ENCODE measurements around the gene ABHD2.

ABHD2 gene

DNA sequence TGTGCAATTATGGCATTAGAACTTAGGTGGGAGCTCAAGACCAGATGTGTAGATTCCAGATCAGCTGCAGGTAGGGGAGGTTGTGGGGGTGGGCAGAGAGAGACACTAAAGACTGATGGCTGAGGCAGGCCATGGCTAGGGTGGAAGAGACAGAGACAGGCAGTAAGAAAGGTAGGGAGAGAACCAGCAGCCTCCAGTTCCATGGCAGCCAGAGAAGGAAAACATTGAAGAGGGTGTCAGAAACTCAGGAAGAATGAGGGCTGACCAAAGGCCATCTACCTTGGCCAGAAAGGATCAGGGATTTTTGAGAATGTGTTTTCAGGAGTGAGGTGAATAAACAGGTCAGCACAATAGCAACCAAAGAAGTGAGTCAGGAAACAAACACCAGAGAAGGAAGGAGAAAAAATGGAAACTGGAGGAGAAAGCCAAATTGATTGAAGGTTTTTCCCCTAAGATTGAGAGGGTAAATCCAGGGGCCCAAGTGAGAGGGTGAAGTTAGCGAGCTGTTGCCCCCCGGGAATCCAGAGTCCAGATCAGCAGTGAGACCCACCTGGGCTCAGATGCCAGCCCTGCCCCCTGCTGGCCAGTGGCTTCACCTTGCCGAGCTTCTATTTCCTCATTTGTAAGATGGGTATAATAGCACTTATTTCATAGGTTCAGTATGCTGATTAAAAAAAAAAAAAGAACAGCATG lies 41.0 kb downstream of the ABHD2 start:
- Histone ChIP-seq H2BK5ac (ENCODE audit: low read depth, low read length, poor library complexity) (no peak overlapping the region), H3K23ac (ENCODE audit: low read length) (no peak overlapping the region), H3K4me1 (ENCODE audit: control insufficient read depth in 1 of 2, insufficient read depth in 2 of 2, low read length in 2 of 2) (peaks cover 0 to 2% of the 10 kb centered on the region in 2 experiments), H2AK5ac (ENCODE audit: low read length) (no peak overlapping the region), H3K27me3 (ENCODE audit: insufficient read depth, low read length) (no peaks in the 10 kb centered on the region), H3K4ac (ENCODE audit: low read depth, low read length) (no peak overlapping the region), H3K79me2 (ENCODE audit: control insufficient read depth, insufficient read depth, low read length, poor library complexity) (no peaks in the 10 kb centered on the region), H2BK12ac (ENCODE audit: low read length) (no peak overlapping the region), H3K27ac (ENCODE audit: low read depth, low read length) (no peak overlapping the region), H3K4me3 (ENCODE audit: low read depth, low read length) (no peak overlapping the region), H3K18ac (ENCODE audit: low read length) (peak overlapping the region; percentile 11), H3K14ac (ENCODE audit: low read length) (no peak overlapping the region), H3K79me1 (ENCODE audit: low read length) (no peaks in the 10 kb centered on the region), H2AFZ (ENCODE audit: insufficient read depth, low read length, poor library complexity) (peak overlapping the region; percentile 50), H4K8ac (ENCODE audit: low read depth, low read length) (no peak overlapping the region), H3K9me3 (ENCODE audit: insufficient read depth, low read depth, low read length) (no peaks in the 10 kb centered on the region), H3K9ac (ENCODE audit: low read length) (no peak overlapping the region), H2BK120ac (ENCODE audit: insufficient read depth, low read length, poor library complexity) (no peak overlapping the region), H4K91ac (ENCODE audit: low read depth, low read length) (no peak overlapping the region), H3K4me2 (ENCODE audit: low read length) (no peak overlapping the region), H3K36me3 (ENCODE audit: control insufficient read depth in 1 of 2, insufficient read depth in 2 of 2, low read length in 2 of 2) (no peaks in the 10 kb centered on the region), H4K12ac (ENCODE audit: low read depth, low read length) (no peak overlapping the region)
- no CpG with 5 or more reads among the region's 3 CpGs for WGBS (ENCODE audit: extremely low coverage, insufficient coverage, insufficient read length)
- peak; percentile 43 to 63 for DNase-seq

DNA sequence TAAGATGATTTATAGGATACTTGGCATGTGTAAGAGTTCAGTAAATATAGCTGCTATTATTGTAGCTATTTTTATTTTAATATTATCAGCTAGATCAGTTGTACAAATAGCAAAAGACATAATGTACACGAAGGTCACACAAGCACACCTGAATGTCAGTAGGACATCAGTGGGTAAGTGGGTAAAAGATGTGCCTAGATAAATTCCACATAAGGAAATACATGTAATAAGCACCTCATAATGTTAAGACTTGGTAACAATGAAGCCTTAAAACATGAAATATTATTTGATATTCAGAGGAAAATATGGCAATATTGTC lies 41.5 kb downstream of the ABHD2 start:
- Histone ChIP-seq H2AFZ (ENCODE audit: insufficient read depth, low read length, poor library complexity) (no peak overlapping the region), H3K18ac (ENCODE audit: low read length) (no peak overlapping the region)

DNA sequence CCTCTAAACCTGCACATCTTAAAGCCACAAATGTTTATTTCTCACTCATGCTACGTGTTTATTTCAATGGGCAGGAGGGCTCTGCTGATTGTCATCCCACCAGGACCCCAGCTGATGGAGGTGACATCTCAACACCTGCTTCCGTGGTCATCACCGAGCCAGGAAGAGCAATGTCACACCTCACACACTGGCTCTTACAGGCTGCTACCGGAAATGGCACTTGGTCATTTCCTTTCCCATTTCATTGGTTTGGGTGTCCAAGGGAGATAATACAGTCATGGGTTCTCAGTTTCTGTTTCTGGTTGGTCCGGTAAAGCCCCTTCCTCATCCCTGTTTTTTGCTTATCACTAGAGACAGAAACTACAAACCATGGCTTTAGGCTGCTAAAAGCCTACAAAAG lies 41.9 kb downstream of the ABHD2 start:
- Histone ChIP-seq H3K23ac (ENCODE audit: low read length) (no peak overlapping the region), H3K4me3 (ENCODE audit: low read depth, low read length) (no peak overlapping the region), H3K27ac (ENCODE audit: low read depth, low read length) (no peak overlapping the region), H3K9me3 (ENCODE audit: insufficient read depth, low read depth, low read length) (no peaks in the 10 kb centered on the region), H2BK120ac (ENCODE audit: insufficient read depth, low read length, poor library complexity) (no peak overlapping the region), H3K79me2 (ENCODE audit: control insufficient read depth, insufficient read depth, low read length, poor library complexity) (no peaks in the 10 kb centered on the region), H3K36me3 (ENCODE audit: control insufficient read depth in 1 of 2, insufficient read depth in 2 of 2, low read length in 2 of 2) (no peaks in the 10 kb centered on the region), H4K12ac (ENCODE audit: low read depth, low read length) (no peak overlapping the region), H3K4ac (ENCODE audit: low read depth, low read length) (no peak overlapping the region), H2BK5ac (ENCODE audit: low read depth, low read length, poor library complexity) (no peak overlapping the region), H3K79me1 (ENCODE audit: low read length) (no peaks in the 10 kb centered on the region), H3K9ac (ENCODE audit: low read length) (no peak overlapping the region), H2AFZ (ENCODE audit: insufficient read depth, low read length, poor library complexity) (no peak overlapping the region), H2BK12ac (ENCODE audit: low read length) (no peak overlapping the region), H3K14ac (ENCODE audit: low read length) (no peak overlapping the region), H3K4me1 (ENCODE audit: control insufficient read depth in 1 of 2, insufficient read depth in 2 of 2, low read length in 2 of 2) (peaks cover 0 to 2% of the 10 kb centered on the region in 2 experiments), H4K8ac (ENCODE audit: low read depth, low read length) (no peak overlapping the region), H3K4me2 (ENCODE audit: low read length) (no peak overlapping the region), H3K27me3 (ENCODE audit: insufficient read depth, low read length) (no peaks in the 10 kb centered on the region), H3K18ac (ENCODE audit: low read length) (no peak overlapping the region), H2AK5ac (ENCODE audit: low read length) (no peak overlapping the region), H4K91ac (ENCODE audit: low read depth, low read length) (no peak overlapping the region)
- DNase-seq = no peak
- no CpG with 5 or more reads among the region's 5 CpGs for WGBS (ENCODE audit: extremely low coverage, insufficient coverage, insufficient read length)

More for the DNA sequence above, 41.5 kb downstream of the ABHD2 start:
- no peak overlapping the region for H3K4ac ChIP-seq (ENCODE audit: low read depth, low read length)
- no peaks in the 10 kb centered on the region for H3K79me2 ChIP-seq (ENCODE audit: control insufficient read depth, insufficient read depth, low read length, poor library complexity)
- no peak overlapping the region for H2BK120ac ChIP-seq (ENCODE audit: insufficient read depth, low read length, poor library complexity)
- no peak overlapping the region for H2BK12ac ChIP-seq (ENCODE audit: low read length)
- H3K9me3 ChIP-seq (ENCODE audit: insufficient read depth, low read depth, low read length) = no peaks in the 10 kb centered on the region
- H3K4me3 ChIP-seq (ENCODE audit: low read depth, low read length) = no peak overlapping the region
- H2BK5ac ChIP-seq (ENCODE audit: low read depth, low read length, poor library complexity) = no peak overlapping the region
- no peaks in the 10 kb centered on the region for H3K36me3 ChIP-seq (ENCODE audit: control insufficient read depth in 1 of 2, insufficient read depth in 2 of 2, low read length in 2 of 2)
- H3K4me1 ChIP-seq (ENCODE audit: control insufficient read depth in 1 of 2, insufficient read depth in 2 of 2, low read length in 2 of 2) = peaks cover 0 to 2% of the 10 kb centered on the region in 2 experiments
- no peaks in the 10 kb centered on the region for H3K27me3 ChIP-seq (ENCODE audit: insufficient read depth, low read length)
- no peak for DNase-seq
- H3K4me2 ChIP-seq (ENCODE audit: low read length) = no peak overlapping the region
- H3K23ac ChIP-seq (ENCODE audit: low read length) = no peak overlapping the region
- no peak overlapping the region for H3K14ac ChIP-seq (ENCODE audit: low read length)
- H3K9ac ChIP-seq (ENCODE audit: low read length) = no peak overlapping the region
- H3K79me1 ChIP-seq (ENCODE audit: low read length) = no peaks in the 10 kb centered on the region
- no peak overlapping the region for H2AK5ac ChIP-seq (ENCODE audit: low read length)
- no peak overlapping the region for H4K8ac ChIP-seq (ENCODE audit: low read depth, low read length)
- WGBS (ENCODE audit: extremely low coverage, insufficient coverage, insufficient read length) = no CpG with 5 or more reads among the region's 1 CpG
- H4K91ac ChIP-seq (ENCODE audit: low read depth, low read length) = no peak overlapping the region
- no peak overlapping the region for H4K12ac ChIP-seq (ENCODE audit: low read depth, low read length)
- no peak overlapping the region for H3K27ac ChIP-seq (ENCODE audit: low read depth, low read length)

DNA sequence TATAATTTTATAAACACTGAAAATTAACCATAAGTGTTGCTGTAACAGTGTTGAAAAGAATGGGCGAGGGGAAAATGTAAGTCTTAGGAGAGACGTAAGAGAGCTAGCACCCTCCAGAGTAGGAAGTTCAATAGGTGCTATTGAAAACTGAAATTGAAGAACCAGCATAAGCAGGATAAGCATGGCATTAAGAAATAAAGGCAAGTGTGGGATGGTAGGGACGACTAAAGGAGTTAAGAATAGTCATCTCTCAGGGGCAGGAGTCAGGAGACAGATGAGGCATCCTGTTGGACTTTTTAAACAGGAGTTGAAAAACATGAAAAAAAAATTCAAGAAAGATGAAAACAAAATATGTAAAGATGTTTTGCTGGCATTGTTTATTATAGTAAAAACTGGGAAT lies 43.5 kb downstream of the ABHD2 start:
- Histone ChIP-seq H3K9ac (ENCODE audit: low read length) (no peak overlapping the region), H3K79me2 (ENCODE audit: control insufficient read depth, insufficient read depth, low read length, poor library complexity) (no peaks in the 10 kb centered on the region), H3K4me2 (ENCODE audit: low read length) (no peak overlapping the region), H3K4me3 (ENCODE audit: low read depth, low read length) (no peak overlapping the region), H3K4me1 (ENCODE audit: control insufficient read depth in 1 of 2, insufficient read depth in 2 of 2, low read length in 2 of 2) (peaks cover 0 to 3% of the 10 kb centered on the region in 2 experiments), H2AFZ (ENCODE audit: insufficient read depth, low read length, poor library complexity) (no peak overlapping the region), H2BK12ac (ENCODE audit: low read length) (no peak overlapping the region), H3K27ac (ENCODE audit: low read depth, low read length) (no peak overlapping the region), H2BK5ac (ENCODE audit: low read depth, low read length, poor library complexity) (no peak overlapping the region), H3K27me3 (ENCODE audit: insufficient read depth, low read length) (no peaks in the 10 kb centered on the region), H3K79me1 (ENCODE audit: low read length) (no peaks in the 10 kb centered on the region), H3K4ac (ENCODE audit: low read depth, low read length) (no peak overlapping the region), H4K8ac (ENCODE audit: low read depth, low read length) (no peak overlapping the region), H3K14ac (ENCODE audit: low read length) (no peak overlapping the region), H3K9me3 (ENCODE audit: insufficient read depth, low read depth, low read length) (no peaks in the 10 kb centered on the region), H3K18ac (ENCODE audit: low read length) (no peak overlapping the region), H3K36me3 (ENCODE audit: control insufficient read depth in 1 of 2, insufficient read depth in 2 of 2, low read length in 2 of 2) (no peaks in the 10 kb centered on the region), H2BK120ac (ENCODE audit: insufficient read depth, low read length, poor library complexity) (no peak overlapping the region), H2AK5ac (ENCODE audit: low read length) (no peak overlapping the region), H4K91ac (ENCODE audit: low read depth, low read length) (no peak overlapping the region), H4K12ac (ENCODE audit: low read depth, low read length) (no peak overlapping the region), H3K23ac (ENCODE audit: low read length) (no peak overlapping the region)
- no peak for DNase-seq
- WGBS (ENCODE audit: extremely low coverage, insufficient coverage, insufficient read length) = no CpG with 5 or more reads among the region's 3 CpGs
